Neural progenitor cell (in vitro differentiated cells): ENCODE results near the gene ABAT. TPM values are rescaled to one million over a fixed set of nuclear protein-coding genes. Genes with fewer than 3 reads are reported as not detected.
A peak's percentile ranks its signal among the peaks of the same experiment; 100 is the strongest.

Experiments used
- DNase-seq: peaks from one replicate; pipeline ENCODE4 v3.0.0-alpha.2; 2016; ENCODE audit warnings: low spot score
- H2AFZ ChIP-seq: fragments of 200-600 bp; sonication (generic); replicated peaks from 2 replicates; pipeline ENCODE4 v1.6.1; 2016; ENCODE audit warnings: antibody characterized with exemption
- H3F3A ChIP-seq: fragments of 200-600 bp; sonication (generic); 2 replicates; pipeline ENCODE4 v1.6.1; 2016; ENCODE audit warnings: antibody characterized with exemption, low read depth
- H3K27ac ChIP-seq: fragments of 200-600 bp; sonication (generic); 2 replicates; pipeline ENCODE4 v1.5.1; 2016; ENCODE audit warnings: mild to moderate bottlenecking
- H3K27me3 ChIP-seq: fragments of 200-600 bp; sonication (generic); 2 replicates; pipeline ENCODE4 v1.6.1; 2016; ENCODE audit warnings: mild to moderate bottlenecking, moderate library complexity
- H3K36me3 ChIP-seq: fragments of 200-600 bp; sonication (generic); 2 replicates; pipeline ENCODE4 v1.5.1; 2016
- H3K4me1 ChIP-seq: fragments of 200-600 bp; sonication (generic); 2 replicates; pipeline ENCODE4 v1.6.1; 2016; ENCODE audit warnings: mixed run types
- H3K4me2 ChIP-seq: fragments of 200-600 bp; sonication (generic); 2 replicates; pipeline ENCODE4 v1.6.1; 2016
- H3K4me3 ChIP-seq: fragments of 200-600 bp; sonication (generic); 2 replicates; pipeline ENCODE4 v1.5.1; 2016
- H3K79me2 ChIP-seq: fragments of 200-600 bp; sonication (generic); 2 replicates; pipeline ENCODE4 v1.6.1; 2016; ENCODE audit warnings: low read depth
- H3K9ac ChIP-seq: fragments of 200-600 bp; sonication (generic); 2 replicates; pipeline ENCODE4 v1.6.1; 2016
- H3K9me3 ChIP-seq: fragments of 200-600 bp; sonication (generic); 2 replicates; pipeline ENCODE4 v1.5.1; 2016; ENCODE audit warnings: low read depth
- H4K20me1 ChIP-seq: fragments of 200-600 bp; sonication (generic); 2 replicates; pipeline ENCODE4 v1.6.1; 2016; ENCODE audit warnings: low read depth
- H3K27ac Mint-ChIP-seq: 3 replicates; pipeline ENCODE4 v1.8.0; 2021; ENCODE audit warnings: mixed read lengths
- H3K27me3 Mint-ChIP-seq: 2 replicates; pipeline ENCODE4 v1.8.0; 2022; ENCODE audit warnings: low read depth, mild to moderate bottlenecking, inconsistent platforms, moderate library complexity, mixed read lengths; ENCODE audit not compliant: insufficient read depth
- H3K36me3 Mint-ChIP-seq: 3 replicates; pipeline ENCODE4 v1.8.0; 2021; ENCODE audit warnings: mixed read lengths
- H3K4me1 Mint-ChIP-seq: 3 replicates; pipeline ENCODE4 v1.8.0; 2021; ENCODE audit warnings: mixed read lengths
- H3K4me3 Mint-ChIP-seq: 3 replicates; pipeline ENCODE4 v1.8.0; 2021; ENCODE audit warnings: mild to moderate bottlenecking, moderate library complexity, mixed read lengths
- H3K9me3 Mint-ChIP-seq: 3 replicates; pipeline ENCODE4 v1.8.0; 2020; ENCODE audit warnings: mixed read lengths
- CTCF ChIP-seq: fragments of 200-600 bp; sonication (generic); IDR thresholded peaks from 2 replicates; pipeline ENCODE4 v1.5.1; 2017; ENCODE audit warnings: antibody characterized with exemption, mild to moderate bottlenecking
- EZH2 ChIP-seq: fragments of 200-600 bp; sonication (generic); IDR thresholded peaks from 2 replicates; pipeline ENCODE4 v1.6.1; 2017; ENCODE audit warnings: antibody characterized with exemption, mild to moderate bottlenecking, moderate library complexity
- EZH2phosphoT487 ChIP-seq: fragments of 200-600 bp; sonication (generic); IDR thresholded peaks from 2 replicates; pipeline ENCODE4 v1.6.1; 2017; ENCODE audit warnings: antibody characterized with exemption
- total RNA-seq: library from RNA; depleted of rRNA; stranded (reverse); fragments of >200 nt; gene quantifications from 2 replicates; pipeline ENCODE4 v1.2.3, GENCODE V29; 2015; ENCODE audit warnings: low replicate concordance

ABAT gene
- 7.3 and 7.9 TPM in 2 replicates for total RNA-seq

GRCh38 chr16:8674413-8675022, at the start of gene ABAT:
Gene ABAT (plus strand): TSS chr16:8674617. CDS start chr16:8735740, 61,123 bp downstream.
- peak within 1 kb of the TSS; percentile 88 for H3K4me2 ChIP-seq
- H2AFZ ChIP-seq = peak within 1 kb of the TSS; percentile 93
- H4K20me1 ChIP-seq = peaks cover 3% of the 10 kb centered on the region
- Mint-ChIP-seq H3K36me3 (no peaks in the 10 kb centered on the region), H3K4me1 (peaks cover 29% of the 10 kb centered on the region), H3K27ac (no peak within 1 kb of the TSS), H3K27me3 (peaks cover 15% of the 10 kb centered on the region), H3K9me3 (peaks cover 7% of the 10 kb centered on the region), H3K4me3 (peak within 1 kb of the TSS; percentile 89)
- peak; percentile 94 for DNase-seq
- peak within 1 kb of the TSS; percentile 78 for H3K4me3 ChIP-seq
- H3K36me3 ChIP-seq = no peaks in the 10 kb centered on the region
- no peak within 1 kb of the TSS for H3K9ac ChIP-seq
- peaks cover 12% of the 10 kb centered on the region for H3K4me1 ChIP-seq
- peaks cover 7% of the 10 kb centered on the region for H3F3A ChIP-seq
- H3K9me3 ChIP-seq = no peaks in the 10 kb centered on the region
- H3K27ac ChIP-seq = no peak within 1 kb of the TSS
- H3K79me2 ChIP-seq = no peaks in the 10 kb centered on the region
- no peak for TF ChIP-seq EZH2phosphoT487
- TF ChIP-seq CTCF = no peak
- no peak for TF ChIP-seq EZH2
- H3K27me3 ChIP-seq = peaks cover 46% of the 10 kb centered on the region

GRCh38 chr16:8625491-8626087, 48.8 kb upstream of the ABAT start:
- Histone ChIP-seq H3K36me3 (no peaks in the 10 kb centered on the region), H3F3A (peaks cover 3% of the 10 kb centered on the region), H3K27me3 (no peaks in the 10 kb centered on the region), H3K4me2 (no peak overlapping the region), H3K27ac (no peak overlapping the region), H3K9ac (no peak overlapping the region), H3K9me3 (no peaks in the 10 kb centered on the region), H4K20me1 (peaks cover 49% of the 10 kb centered on the region), H3K4me1 (peaks cover 7% of the 10 kb centered on the region), H3K4me3 (no peak overlapping the region), H3K79me2 (peaks cover 53% of the 10 kb centered on the region), H2AFZ (no peak overlapping the region)
- H3K36me3 Mint-ChIP-seq = peaks cover 33% of the 10 kb centered on the region
- H3K27ac Mint-ChIP-seq = no peak overlapping the region
- TF ChIP-seq EZH2 (no peak), EZH2phosphoT487 (no peak), CTCF (no peak)
- no peaks in the 10 kb centered on the region for H3K27me3 Mint-ChIP-seq
- H3K4me1 Mint-ChIP-seq = peaks cover 14% of the 10 kb centered on the region
- no peak overlapping the region for H3K4me3 Mint-ChIP-seq
- no peak for DNase-seq
- H3K9me3 Mint-ChIP-seq = no peaks in the 10 kb centered on the region

GRCh38 chr16:8626946-8627345, 47.5 kb upstream of the ABAT start:
- Mint-ChIP-seq H3K27me3 (no peaks in the 10 kb centered on the region), H3K27ac (no peak overlapping the region), H3K4me3 (peak overlapping the region; percentile 21), H3K9me3 (no peaks in the 10 kb centered on the region), H3K4me1 (peaks cover 26% of the 10 kb centered on the region), H3K36me3 (peaks cover 34% of the 10 kb centered on the region)
- Histone ChIP-seq H3K9me3 (no peaks in the 10 kb centered on the region), H3K27me3 (no peaks in the 10 kb centered on the region), H3K79me2 (peaks cover 48% of the 10 kb centered on the region), H3K4me1 (peaks cover 7% of the 10 kb centered on the region), H4K20me1 (peaks cover 60% of the 10 kb centered on the region), H3K4me3 (no peak overlapping the region), H3K4me2 (no peak overlapping the region), H3F3A (no peaks in the 10 kb centered on the region), H2AFZ (no peak overlapping the region), H3K36me3 (no peaks in the 10 kb centered on the region), H3K9ac (no peak overlapping the region), H3K27ac (no peak overlapping the region)
- TF ChIP-seq EZH2 (no peak), EZH2phosphoT487 (no peak), CTCF (no peak)
- no peak for DNase-seq
